Stimulated activated CD8-positive, alpha-beta memory T cell treated with anti-CD3 and anti-CD28 coated beads, Interleukin-7, amount 100 ng/mL, for 24 hours (primary cell): ENCODE data around the gene COA4.
"Not testable (repeated sequence)": the region's sequence is repeated elsewhere in the genome, so short reads cannot be mapped to it uniquely, and the experiment has no call there.

ENCODE experiments used
- DNase-seq: peaks from one replicate; pipeline ENCODE4 v3.0.0-alpha.2; 2020; ENCODE audit warnings: low read depth

Gene COA4

DNA sequence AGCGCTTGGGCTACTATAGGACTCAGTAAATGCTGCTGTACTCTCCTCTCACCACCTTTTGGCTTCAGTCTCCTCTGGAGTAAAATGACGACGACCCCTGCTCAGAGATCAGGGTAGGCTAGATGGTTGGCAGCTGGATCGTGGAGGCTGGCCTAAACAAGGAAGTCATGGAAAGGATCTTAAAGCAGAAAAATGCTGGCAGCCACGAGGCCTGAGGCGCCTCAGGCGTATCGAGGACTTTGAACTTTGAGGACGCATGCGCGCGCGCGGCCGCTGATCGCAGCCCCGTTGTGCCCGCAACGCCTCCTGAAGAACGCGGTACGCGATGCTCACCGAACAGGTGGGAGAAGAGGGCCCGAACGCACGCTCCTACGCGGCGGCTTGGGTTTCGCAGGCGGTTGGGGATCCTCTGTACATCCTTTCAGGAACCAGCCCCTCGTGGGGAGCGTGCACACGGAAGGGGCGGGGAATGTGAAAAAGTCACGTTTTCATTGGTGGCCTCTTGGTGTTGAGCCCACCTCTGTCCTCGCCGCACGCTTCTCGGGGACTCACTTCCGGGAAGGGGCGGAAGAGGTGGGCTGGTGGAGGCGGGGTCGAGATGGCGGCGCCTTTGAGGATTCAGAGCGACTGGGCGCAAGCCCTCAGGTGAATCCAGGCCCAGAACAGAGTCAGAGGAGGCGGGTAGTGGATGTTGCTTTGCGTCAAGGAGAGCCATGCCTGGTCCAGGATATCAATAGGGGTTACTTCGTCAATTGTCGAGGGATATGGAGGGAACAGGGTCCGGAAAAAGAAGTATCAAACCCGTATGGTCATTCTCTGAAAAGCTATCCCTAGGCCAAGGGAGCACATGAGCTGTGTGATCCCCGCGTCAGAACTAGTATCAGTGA is at the start of gene COA4, which contains the start of gene PAAF1:
COA4 (minus strand) TSS at position 423 of the 887 bp plus-strand sequence. CDS start 3,468 bp downstream, outside the sequence.
PAAF1 (plus strand) TSS at position 576 of the 887 bp plus-strand sequence; CDS start at position 599, 23 bp downstream.
- peak; percentile 88 for DNase-seq

DNA sequence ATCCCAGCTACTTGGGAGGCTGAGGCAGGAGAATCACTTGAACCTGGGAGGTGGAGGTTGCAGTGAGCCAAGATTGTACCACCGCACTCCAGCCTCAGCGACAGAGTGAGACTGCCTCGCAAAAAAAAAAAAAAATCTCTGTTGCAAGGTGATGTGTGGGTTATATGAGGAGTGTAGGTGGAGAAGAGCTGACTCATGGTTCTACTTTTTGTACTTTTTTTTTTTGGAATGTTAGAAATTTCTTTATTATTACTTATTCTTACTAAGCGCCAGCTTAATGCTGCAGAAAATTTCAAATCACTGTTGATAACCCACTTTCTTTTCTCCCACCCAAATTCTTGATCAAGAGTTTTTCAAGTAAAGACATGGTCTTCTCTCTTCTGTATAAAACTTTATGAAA is 44.5 kb upstream of the COA4 start:
- DNase-seq: no peak

DNA sequence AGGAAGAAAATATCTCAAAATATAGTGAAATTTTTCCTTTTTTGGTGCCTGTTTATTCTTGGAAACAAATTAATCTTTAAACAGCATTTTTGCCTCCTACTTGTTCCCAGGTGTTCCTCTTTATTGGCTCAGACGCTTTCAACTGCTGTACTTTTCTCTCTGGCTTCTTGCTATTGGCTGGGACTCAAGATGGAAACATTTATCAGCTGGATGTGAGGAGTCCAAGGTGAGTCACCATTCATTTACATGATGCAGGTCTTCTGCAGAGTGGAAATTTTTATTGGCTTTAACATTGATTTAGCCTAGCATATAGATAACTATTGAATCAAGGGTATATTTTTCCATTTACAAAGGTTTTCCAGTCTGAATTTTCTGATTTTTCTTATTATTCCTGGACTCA is 39.8 kb upstream of the COA4 start:
- DNase-seq: no peak

DNA sequence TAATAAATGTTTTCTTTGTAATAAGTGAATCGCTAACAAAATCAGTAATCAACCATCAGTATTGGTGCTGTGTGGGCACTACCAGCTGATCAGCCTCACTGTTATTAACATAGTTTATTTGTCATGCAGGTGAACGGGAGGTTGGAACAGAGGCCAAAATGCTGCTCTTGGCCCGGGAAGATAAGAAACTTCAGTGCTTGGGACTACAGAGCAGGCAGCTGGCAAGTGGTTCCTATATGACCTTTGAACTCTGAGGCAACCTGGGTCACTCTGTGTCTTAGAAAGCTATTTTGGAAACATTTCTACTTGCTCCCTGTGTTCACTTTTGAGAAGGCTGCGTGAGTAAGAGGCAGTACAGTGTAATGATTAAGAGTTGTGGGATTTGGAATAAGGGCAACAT is 37.6 kb upstream of the COA4 start:
- no peak for DNase-seq

DNA sequence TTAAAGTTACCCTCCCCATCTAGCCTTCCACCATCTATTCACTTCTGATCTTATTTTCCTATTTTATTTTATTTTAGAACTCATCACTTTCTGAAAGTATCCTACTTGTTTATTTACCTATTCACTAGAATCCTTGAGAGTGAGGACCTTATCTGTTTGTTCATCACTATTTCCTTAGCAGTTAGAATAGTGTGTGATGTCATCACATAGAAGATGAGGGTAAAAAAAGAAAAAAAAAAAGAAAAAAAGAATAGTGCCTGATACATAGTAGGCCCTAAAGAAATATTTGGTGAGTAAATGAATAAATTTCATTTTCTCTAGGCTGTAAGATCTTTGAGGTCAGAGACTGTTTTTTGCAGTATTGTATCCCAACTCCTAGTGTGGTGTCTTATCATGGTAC is 36.8 kb upstream of the COA4 start:
- DNase-seq: no peak

DNA sequence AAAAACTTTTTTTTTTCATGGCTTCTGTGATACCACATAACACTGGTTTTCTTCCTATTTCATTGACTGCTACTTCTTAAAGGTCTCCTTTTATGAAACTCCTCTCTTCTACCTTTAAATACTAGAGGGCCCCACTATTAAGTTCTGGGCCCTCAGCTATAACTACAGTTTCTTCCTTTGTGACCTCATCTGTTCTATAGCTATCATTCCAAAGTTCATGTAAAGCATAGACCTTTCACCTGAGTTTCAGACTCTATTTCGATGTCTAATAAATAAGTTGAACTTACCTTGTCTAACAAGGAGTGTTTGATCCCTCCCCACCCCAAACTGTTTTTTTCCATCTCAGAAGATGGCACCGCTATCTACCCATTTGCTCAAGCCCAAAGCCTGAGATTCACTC is 35.4 kb upstream of the COA4 start:
- no peak for DNase-seq

DNA sequence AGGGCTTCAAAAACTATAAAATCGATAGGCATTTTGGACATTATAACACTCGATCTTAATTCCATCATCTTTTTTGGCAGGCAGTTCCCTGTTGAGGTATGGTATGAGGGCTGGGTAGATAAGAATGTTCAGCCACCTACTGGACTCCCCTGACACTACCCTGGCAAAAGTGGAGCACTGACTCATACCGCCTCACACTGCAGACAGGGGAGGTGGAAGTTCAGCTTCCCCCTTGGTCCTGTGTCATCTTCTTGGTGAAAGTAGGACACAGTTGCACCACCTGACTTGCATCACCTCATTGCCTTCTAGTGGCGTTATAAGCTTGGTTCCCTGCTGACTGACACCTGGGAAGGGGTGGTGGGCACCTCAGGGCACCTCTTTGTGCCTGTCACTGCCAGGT is 30.5 kb upstream of the COA4 start:
- DNase-seq: no peak

DNA sequence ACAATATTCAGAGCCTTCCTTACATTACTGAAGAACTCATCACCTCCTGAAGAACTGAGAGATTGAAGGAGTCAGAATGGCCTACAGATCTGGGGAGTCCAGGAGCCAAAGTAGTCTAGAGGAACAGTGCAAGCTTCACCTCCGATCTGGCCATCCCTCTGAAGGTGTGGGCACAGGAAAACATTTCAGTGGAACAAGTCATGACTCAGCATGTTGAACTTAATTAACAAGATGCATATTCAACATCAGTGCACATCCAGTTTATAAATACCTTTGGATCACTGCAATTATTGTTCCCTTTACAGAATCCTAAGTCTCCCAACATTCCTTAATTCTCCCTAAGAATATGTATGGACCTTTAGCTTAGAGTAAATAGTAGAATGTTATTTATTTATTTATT is 25.7 kb upstream of the COA4 start:
- DNase-seq: no peak

DNA sequence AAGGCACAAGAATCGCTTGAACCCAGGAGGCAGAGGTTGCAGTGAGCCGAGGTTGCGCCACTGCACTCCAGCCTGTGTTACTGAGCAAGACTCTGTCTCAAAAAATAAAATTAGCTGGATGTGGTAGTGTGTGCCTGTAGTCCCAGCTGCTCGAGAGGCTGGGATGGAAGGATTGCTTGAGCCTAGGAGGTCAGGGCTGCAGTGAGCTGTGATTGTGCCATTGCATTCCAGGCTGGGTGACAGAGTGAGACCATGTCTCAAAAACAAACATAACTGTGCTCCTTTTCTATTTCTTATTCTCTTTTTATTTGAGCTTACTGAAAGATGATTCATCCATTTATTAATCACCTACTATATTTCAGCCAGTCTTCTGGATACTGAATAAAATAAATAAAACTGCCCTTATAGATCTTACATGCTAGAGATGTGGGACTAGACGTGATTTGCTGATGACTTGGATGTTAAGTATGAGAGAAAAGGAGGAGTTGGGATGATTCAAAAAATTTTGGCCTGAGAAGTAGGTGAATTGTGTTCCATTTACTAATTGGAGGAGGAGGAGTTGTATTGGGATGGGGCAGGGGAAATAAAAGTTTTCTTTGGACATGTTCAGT is 18.2 kb upstream of the COA4 start:
- DNase-seq: no peak

DNA sequence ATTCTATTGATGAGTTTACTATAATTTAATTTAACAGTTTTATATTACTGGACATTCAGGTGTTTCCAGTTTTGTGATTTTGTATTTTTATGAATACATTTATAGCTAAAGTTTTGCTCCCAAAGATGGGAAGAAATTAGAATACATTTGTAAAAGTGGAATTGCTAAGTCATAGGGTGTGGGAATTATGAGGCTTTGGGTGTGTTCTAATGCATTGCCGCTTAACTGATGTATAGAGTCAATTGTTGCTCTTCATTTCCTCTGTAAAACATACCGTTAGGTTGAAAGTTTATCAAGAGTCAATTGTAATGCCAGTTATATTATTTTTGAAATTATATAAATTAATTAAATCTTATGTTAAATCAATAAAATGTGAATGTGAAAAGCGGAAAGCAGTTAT is 16.4 kb upstream of the COA4 start:
- DNase-seq: no peak

DNA sequence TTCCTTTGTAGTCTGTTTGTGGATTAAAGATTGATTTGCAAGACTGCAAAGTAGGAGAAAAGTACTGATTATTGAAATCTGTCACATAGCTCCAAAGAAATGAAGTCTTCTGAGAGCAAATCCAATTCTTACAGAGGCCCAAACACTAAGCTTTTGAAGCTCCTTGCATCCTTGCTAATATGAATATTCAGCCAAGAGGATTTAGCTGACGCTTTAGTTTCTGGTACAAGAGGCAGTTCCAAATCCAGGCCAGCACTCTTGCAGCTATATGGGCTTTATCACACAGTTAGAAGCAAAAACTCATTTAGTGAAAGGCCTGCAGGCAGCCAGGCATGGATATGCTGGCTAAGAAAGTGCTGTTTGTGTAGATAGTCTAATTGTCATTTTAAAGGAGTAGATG is 12.9 kb upstream of the COA4 start:
- no peak for DNase-seq

DNA sequence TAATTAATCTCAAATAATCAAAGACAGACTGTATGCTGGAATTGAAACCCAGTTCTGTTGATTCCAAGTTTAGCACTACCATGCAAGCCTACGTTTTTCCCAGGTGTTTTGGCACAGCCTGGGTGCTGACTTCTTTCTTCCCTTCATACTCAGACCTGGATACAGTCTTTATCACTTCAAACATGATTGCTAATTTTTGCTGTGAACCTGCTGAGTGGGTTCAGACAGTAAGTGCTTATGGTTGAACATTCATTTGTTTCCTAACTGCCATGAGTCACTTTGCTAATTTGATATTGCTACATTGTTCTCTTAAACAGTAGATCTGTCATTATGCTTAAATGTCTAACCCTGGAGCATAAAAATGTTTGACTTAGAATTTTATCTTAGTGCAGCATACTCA is 12.4 kb upstream of the COA4 start:
- no peak for DNase-seq

DNA sequence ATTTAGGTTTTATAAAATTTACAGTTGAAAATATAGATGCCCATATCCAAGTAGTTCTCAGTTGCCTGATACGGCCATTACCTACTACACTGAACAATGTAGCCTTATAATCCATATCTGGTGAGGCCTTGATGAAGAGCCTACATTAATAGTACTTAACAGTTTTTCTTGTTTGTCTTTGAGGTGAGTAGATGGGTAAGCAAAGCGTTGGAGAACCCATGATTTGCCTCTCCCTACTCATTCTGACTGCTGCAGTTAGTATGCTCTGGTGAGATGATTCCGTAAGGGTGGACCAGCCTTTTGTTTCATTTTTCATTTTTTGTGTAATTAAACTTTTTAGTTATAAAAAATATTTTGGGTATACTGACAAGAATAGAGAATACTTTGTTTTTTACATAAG is 11.6 kb upstream of the COA4 start:
- DNase-seq: no peak

DNA sequence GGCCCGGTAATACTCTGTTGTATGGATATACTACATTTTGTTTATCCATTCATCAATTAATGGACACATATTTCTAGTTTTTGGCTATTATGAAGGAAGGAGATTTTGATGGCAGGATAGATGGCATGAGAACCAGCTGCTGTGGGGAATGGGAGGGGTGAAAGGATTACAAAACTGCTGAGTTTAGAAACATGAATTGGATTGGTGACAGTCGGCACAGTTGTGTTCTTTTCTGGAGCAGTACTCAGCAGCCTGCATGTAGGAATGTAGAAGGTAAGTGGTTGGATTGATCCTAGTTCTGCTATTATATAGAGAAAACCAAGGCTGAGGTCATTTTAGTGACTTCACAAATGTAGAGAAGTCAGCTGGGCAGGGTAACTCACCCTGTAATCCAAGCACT is 7.2 kb upstream of the COA4 start:
- DNase-seq: no peak

DNA sequence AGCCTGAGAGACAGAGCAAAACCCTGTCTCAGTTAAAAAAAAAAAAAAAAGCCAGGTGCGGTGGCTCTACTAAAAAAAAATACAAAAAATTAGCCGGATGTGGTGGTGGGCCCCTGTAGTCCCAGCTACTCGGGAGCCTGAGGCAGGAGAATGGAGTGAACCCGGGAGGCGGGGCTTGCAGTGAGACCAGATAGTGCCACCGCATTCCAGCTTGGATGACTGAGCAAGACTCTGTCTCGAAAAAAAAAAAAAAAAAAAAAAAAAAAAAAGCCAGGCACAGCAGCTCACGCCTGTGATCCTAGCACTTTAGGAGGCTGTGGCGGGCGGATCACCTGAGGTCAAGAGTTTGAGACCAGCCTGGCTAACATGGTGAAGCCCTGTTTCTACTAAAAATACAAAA is 3.8 kb upstream of the COA4 start:
- DNase-seq: not testable (repeated sequence)

DNA sequence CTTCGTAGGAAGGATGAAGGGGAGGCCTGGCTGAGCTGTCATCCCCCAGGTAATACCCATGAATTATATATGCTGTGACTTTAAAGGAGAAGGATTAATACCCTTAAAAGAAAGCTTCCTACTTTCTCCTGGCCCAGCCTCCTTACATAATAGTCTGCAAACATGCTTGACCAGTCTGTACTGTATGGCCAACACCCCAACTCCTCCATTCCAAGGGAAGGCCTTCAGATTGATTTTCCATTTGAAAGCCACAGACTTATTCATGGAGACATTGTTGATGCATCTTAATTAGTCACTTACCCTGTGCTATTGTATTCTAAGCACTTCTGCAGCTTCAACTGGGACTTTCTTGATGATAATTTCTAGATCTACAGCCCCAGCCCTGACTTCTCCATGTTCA is 2.1 kb upstream of the COA4 start:
- DNase-seq: no peak

DNA sequence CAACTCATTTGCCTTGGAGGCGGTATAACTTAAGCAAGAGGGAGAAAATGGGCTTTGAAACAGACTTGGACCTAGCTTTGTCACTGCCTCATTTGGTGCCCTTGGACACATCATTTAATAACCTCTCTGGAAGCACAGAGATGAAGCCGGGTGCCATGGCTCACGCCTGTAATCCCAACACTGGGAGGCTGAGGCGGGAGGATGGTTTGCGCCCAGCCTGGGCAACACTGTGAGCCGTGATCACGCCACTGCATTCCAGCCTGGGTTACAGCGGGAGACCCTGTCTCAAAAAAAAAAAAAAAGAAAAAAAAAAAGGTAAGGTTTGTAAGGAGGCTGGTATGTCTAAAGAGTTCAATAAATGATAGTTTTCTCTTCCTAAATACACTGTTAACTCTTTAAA is 806 bp downstream of the COA4 start:
- DNase-seq: no peak

DNA sequence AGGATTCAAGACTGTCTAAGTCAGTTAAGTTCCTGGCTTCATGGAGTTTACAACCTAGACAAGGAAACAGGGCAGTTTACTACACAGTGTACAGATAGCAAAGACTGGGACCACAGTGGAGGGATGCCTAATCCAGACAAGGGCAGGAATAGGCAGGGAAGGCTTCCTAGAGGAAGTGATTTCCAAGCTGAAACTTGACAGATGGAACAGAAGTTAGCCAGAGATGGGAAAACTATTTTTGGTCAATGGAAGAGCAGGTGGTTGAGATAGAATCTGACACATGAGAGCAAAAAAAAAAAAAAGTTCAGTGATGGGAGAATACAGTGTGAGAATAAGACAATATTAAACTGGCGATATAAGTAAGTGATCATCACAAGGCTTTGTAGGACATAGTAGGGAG is 1.3 kb downstream of the COA4 start:
- DNase-seq: no peak

DNA sequence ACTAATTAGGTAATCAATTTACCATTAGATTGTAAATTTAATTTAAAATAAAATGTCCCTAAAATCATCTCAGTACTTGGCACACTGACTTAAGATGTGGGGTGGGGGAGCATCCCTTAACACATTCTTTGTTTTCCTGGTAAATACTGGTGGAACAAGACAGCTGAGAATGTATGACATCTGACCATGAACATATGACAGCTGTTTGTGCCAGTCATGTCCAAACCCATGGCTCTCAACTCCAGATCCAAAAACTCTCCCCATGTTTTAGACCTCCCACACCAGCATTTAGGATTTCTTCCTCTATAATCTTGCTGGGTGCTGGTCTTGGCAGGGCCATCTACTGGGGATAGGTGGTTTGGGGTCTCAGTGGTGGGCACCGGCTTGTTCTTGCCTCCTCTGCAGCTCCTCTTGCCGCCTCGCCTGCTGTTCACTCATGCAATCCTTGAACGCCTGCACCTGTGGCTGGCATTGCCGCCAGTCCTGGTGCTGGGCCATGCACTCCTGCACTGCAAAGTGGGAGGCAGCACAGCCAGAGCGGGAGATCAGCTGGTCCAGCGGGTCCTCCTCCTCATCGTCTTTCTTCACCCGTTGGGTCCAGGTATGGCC is 3.8 kb downstream of the COA4 start:
- DNase-seq: no peak

DNA sequence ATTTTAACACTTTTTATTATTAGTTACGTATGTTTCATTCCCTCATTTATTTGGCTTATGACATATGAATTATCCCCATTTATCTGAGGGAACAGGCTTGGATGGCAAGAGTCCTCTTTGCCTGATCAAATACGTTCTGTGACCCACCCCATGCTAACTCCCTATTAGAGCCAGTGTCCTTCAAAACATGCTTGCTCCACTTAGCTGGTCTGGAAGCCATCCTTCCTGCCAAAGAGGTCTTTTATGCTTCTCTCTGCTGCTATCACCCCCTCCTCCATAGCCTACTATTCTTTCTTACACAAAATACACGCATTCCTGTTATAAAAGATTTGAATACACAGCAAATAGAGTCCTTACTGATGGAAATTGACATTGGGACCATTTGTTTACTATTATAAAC is 6.4 kb downstream of the COA4 start:
- DNase-seq: no peak

DNA sequence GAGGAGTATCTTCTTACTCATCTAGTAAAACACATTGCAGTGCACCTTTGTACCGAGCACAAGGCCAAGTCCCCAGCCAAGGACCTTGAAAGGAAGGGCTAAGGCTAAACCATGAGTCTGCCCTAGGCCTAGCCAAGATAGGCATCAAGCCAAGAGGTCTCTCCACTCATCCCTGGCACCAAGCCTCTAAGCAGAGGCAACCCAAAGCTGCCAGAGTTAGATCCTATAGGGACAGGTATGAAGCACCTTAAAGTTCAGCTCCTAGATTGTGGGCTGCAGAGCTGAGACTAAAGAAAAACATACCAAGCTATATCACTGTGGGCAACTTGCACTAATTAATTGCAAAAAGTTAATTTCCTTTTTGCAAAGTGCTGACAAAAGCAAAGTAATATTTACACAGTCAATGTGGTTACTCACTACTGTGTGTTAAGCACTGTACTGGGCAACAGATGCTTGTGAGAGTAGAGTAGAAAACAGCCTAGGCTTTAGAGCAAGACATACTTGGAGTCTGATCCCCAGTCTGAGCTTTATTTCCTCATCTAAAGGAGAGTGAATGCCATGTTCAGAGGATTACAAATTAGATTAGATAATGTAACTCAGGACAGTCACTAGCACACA is 7.2 kb downstream of the COA4 start:
- DNase-seq: no peak

DNA sequence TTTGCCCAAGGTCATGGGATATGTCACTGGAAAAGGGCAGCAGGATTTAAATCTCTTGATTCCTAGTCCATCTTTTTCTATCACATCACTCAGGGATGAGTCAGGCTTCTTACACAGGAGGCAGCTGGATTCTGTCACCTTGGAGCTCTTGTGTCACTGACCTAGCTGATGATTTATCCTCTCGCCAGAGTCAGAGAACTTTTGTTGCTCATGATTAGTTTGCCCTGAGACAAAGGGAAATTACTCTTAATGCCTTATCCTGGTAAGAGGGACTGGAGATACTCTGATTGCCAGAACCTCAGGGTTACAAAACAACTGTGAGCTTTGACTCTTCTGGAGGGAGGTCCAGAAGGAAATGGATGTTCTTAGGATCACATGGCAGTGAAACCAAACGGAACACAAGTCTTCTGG is 10.1 kb downstream of the COA4 start:
- DNase-seq: no peak

DNA sequence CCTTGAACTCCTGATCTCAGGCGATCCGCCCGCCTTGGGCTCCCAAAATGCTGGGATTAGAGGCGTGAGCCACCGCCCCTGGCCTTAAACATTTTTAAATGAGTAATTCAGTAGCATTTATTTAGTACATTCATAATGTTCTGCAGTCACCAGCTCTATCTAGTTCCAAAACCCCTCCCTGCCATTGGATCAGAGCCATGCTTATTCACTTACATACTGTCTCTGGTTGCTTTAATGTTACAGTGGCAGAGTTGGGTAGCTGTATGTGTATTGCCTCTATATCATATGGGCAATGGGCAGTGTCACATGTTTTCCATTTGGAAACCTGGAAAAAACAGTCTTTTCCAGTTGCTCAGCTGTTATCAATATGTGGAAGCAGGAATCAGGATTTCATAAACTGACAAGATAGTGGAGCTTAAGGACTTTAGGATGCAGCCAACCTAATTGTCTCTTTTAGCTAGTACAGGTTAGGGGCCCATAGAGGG is 10.5 kb downstream of the COA4 start:
- no peak for DNase-seq
